Inflammatory macrophage treated with lipopolysaccharide for 1 hour (primary cell): ENCODE data around the gene AOAH.

Source experiments
- DNase-seq, 2 donors: peaks; one replicate each; pipeline ENCODE4 v3.0.0-alpha.2; 2020 to 2022

Gene AOAH

DNA sequence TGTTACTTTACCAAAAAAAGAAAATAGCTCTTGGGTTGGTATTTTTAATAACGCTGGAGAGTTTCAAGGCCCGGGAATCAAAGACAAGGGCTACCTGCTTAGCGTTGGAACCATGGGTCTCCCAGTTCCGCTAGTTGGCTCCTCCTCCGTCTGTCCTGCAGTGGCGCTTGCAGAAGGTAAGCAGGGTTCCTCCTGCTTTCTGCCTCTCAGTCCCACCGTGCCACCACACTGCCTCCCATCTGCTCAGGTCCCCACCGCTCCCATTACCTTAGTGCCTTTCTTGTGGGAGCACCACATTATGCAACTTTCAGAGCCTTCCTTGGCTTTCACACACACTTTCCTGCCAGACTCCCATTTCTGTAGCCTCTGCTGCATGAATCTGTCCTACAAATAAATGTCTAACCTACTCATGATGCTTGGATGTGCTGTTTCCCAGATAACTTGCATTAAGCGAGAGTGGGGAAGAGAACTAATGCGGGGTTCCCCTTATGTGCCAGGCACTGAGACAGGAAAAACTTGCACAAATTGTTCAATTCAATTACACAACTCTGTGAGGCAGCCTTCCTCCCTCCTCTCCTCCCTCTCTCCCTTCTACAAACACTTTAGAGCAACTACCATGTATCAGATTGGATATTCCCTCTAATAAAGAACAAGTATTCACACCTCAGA is 124.5 kb downstream of the AOAH start:
- peak; percentile 52 to 60 for DNase-seq

DNA sequence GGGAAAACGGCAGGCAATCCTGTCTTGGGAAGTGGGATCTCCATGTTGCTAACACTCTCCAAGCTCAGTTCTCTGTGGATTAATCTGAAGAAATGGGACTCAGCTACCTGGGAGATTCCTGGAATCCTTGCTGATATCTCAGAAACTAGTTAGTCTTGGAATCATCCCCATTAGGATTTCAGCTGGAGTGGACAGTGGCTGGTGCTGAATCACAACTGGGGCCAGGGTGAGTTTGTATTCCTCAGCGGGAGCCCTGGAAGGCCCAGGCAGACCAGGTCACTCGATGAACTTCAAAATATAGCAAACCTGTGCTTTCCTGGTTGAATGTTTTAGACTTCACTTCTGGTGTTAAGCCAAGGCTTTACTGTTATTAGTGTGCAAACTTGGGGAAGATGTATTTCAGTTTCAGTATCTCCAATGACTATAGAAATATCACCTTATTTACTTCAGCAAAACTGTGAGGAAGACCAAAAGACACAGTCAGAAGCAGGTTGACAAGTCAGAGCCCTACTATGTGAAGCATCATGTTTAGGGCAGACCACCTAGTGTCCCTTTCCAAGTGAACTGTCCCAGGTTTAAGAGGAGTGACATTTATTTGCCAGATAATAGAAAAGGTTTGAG is 126.1 kb downstream of the AOAH start:
- no peak for DNase-seq

DNA sequence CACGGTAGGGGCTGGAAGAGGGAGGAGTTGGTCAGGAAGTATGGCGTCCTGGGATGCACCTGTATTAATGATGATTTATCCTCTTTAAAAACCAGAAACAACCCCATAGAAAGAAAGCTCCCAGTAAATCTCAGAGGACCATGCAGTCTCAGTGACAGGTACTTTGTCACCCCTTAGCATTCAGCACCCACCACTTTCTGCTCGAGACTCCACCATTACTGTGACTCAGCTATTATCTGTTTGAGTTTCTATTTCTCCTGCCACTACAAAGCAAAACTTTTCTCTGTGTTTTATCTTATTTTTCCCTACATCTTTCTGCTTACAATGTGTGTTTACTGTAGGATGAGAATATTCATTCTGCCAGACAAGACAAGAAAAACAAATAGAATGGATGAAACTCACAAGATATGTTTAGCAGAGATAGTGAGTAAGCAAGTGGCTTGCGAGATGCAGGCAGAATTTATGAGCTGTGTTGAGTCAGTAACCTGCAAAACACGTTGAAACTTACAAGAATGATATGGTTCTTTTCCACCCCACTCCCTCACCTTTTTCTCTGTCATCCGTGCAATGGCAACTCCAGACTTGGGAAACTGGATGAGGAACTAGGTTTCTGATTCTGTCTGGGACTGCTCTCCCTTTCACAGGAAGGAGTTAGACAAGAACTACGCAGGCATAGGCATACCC is 127.1 kb downstream of the AOAH start:
- DNase-seq: no peak

DNA sequence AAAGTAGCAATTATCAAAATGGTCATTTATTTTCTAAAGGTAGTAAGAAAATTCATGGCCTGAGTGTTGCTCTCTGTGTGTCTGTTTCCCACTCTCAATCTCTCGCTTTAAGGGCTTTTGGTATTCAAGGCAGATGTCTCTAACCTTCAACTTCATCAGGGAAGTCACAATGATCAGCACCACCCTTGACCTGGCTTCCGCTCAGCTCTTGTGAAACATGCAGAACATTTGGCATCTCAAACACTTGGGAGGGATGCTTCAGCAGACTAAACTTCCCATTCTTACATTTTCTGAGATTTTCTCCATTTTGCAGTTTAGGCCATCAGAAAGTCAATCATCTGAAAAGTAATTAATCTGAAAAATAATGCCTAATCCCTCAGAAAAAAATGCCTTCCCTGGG is 129.8 kb downstream of the AOAH start:
- DNase-seq: no peak

DNA sequence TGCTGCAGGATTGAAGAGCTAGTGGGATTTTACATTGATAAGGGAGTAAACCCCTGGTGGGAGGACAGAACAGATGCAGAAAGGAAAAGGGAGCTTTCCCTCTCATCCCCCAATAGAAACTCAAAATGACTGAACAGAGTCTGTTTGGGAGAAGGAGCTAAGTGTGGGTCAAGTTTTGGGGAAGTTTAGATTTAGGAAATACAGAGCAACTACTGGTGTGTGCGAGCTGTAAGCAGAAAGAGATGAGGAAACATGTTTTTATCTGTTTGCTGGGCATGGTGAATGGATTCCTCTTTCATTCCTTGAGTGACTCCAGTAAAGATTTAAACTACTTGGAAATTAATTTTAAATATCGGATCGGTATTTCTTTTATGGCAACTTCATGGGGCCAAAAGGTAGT is 132.7 kb downstream of the AOAH start:
- peak; percentile 63 to 73 for DNase-seq

DNA sequence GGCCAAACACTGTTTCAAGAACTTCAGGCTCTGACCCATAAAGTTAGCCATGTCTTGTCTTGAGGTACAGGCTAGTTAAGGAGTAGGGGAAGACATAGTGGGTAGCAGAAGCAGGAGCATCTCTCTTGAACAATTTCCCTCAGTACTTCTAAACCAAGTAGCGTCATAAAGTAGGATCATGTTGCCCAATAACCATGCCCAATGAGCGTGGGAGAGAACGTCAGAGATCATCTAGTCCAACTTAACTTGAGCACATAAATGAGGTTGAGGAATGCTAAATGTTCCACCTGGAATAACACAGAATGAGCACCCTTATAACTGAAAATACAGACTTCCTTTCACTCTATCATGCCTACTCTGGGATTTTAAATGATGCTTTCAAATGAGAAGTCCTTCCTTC is 134.9 kb downstream of the AOAH start:
- no peak for DNase-seq

DNA sequence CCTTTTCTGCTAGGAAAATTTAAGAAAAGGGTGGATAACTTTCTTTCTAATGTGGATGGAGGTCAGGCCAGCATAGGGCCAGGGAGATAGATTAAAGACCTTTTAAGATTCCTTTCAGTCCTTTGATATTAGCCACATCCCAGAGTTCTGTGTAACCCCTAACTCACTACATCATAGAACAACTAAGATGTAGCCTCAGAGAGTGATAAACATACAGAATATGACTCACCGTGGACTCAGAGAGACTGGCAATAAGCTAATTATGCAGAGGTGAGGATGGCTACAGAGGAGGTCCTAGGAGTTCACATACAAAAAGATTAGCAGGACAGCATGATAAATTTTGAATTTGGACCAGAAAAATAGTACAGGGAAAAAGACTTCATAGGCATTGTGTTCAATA is 141.0 kb downstream of the AOAH start:
- no peak for DNase-seq

DNA sequence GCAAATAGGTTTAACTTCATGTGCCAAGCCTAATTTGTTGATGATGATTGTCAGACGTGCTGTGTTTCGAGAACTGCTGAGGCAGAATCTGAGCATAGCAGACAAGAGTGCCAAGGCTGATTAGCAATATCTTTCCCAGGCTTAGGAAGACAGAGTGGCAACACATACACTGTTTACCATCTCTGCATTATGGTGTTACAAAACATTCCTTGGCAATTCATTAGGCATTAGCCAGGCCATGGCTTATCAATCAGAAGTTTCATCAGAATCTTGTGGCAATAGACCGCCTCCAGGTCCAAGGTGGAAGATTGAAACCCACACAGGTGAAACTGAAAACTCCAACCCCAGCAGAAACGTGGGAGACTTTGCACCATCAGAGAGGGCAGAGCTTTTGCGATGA is 148.5 kb downstream of the AOAH start:
- DNase-seq: no peak

DNA sequence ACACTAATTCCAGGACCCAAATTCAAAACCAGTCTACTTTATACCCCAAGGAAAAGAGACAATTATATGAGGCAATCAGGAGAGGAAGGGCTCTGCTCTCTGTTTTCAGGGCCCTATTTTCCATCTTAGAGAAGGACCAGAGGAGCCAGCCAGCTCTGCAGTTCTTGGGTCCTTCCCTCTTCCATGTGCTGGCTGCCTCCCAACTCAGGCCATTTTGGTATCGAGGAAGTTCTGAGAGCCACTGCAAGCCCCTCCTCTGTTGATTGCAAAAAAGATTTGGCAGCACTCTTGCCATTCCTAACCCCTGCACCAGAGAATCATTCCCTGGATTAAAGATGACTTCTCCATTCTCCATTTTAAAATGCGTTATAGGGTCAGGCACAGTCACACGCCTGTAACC is 151.2 kb downstream of the AOAH start:
- no peak for DNase-seq

DNA sequence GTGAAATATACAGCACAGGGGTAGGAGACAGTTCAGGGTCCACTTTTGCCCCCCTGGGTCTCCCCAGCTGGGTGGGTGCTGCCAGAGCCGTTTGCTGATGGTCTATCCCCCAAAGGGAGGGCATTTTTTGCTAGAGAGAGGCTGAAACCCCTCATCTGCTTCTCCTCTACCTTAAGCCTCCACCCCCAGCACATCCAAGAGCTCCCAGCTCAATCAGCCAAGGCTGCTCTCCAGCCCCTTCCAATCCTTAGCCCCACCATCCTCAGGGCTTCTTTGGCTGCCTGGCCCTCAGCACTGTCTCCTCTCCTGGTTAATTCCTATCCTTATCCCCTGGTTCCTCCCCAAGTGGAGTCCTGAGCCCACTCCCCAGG is 153.1 kb downstream of the AOAH start:
- DNase-seq: no peak

DNA sequence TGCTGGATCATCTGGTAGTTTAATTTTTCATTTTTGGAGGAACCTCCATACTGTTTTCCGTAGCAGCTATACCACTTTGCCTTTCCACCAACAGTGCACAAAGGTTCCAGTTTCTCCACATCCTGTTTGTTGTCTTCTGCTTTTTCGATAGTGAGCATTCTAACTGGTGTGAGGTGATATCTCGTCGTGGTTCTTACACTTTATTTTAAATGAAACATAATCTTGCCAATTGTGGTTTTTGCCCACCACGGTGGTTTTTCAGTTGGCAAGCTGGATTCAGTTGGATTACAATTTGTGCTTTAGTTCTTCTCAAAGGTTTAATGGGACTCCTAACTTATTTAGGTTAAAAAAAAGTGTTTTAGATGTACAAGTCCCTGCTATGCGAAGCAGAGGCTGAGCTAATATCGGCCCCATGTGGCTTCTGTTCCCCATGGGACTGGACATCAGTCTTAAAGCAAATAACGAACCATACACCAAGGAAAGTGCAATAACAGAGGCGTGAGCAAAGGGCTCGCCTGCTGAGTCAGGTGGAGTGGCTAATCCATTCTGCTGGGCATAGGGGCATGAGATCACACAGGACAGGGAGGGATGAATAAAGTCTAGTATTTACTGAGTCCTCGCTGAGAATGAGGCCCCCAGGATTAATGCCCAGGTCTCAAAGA is 153.6 kb downstream of the AOAH start:
- peak; percentile 19 to 29 for DNase-seq

DNA sequence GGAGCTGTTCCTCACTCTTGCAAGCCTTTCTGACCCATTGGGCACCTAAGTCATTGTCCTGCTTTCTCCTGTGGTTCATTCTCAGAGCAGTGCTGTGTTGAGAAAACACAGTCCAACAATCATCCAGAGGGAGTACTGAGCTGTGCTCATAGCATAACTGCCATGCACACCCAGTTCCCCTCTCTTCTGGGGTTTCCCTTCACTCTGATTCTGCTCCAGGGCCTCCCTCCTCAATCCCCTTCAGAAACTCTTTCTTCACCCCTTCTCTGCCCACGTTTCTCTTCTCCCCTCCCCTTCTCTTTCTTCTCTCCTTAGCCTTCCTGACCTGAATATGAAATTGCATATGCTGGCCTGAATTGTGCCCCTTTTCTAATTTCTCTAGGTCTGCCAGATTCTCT is 155.8 kb downstream of the AOAH start:
- DNase-seq: peak; percentile 55 to 61

DNA sequence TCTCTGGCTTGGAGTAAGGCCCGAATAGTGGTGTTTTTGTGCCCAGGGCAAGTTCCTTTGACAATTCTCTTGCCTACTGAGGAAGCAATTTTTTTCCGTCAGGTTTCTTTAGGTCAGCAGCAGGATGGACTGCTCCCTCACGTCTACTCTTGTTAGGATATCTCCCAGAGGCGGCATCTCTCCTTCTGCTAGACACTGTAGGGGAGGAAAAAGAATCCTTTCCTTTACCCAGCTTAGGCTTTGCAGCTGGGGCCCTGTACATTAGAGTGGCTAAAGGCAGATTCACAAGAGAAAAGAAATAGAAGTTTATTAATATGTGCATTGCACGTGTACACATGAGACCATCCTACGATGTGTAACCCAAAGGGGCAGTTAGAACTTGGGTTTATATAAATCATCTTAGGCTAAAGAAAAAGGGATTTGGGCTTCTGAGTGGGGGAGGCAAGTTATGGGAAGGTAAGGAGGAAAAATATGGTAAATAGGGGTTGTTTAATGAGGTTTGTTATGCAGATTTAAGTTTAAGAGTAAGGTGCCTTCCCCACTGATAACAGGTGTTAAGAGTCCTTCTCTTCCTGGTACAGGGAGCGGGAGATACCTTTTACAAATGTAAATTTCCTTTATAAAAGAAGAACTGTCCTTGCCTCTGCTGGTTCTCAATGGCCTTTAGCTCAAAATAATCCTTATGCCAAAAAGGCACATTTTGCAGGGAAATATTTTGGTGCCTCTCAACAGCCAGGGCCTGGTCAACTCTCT is 156.4 kb downstream of the AOAH start:
- no peak for DNase-seq

DNA sequence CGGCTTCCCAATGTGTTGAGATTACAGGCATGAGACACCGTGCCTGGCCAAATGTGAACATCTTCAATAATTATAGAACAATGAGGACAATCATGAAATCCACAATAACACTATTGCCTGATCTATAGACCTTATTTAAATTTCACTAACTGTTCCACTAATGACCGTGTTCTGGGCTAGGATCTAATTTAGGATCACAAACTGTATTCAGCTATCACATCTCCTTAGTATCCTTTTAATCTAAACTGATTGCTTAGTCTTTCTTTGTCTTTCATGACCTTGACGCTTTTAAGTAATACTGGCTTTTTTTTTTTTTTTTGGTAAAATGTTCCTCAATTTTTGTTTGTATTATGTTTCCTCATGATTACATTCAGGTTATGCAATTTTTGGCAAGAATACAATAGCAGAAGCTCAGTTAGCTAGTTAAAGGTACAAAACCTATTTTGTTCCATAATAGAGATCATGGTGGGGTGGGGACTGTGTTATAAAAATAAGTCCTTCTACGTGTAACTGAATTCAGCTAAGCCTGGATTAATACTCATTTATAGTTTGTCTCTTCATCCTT is 158.4 kb downstream of the AOAH start:
- DNase-seq: peak; percentile 83 to 89

DNA sequence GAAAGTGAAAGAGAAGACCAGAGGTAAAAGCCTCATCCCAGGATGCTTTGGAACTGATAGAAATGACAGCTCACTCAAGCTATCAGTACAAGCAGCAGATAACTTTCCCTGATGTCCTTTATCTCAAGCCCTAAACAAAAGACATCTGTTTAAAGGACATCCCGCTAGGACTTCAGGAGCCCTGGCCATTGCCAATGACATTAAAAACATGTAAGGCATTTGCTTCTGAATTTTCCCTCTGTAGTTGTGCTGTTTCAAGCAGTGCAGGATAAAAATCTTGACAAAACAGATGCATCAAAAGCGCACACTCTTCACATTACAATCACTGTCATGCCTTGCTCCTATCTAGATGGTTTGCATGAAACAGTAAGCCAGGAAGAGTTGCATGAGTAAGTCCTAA is 159.8 kb downstream of the AOAH start:
- no peak for DNase-seq

DNA sequence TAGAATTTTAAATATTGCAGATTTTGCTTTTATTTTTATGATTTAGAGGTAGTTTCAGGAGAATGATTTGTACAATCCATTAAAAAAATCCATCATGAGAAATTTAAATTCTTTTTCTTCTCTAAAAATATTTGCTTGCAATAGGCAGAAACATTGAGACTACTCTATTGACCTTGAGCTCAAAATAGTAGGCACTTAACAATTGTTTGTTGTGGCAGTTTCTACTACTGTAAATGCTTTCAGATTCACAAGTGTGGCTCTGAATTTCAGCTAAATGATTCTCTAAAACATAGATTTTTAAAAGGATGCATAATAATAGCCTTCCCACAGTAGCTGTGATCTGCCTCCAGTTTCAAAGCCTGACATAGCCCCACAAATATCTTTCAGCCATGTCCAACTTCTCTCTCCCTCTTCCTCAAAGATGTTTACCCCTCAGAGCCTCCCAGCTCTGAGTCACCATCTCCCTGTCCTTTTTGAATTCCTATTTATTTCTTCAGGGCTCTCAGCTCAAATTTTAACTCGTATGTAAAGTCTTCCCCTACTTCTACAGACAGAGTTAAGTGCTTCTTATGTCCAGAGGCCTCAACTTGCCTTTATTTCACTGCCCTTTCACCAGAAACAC is 160.5 kb downstream of the AOAH start:
- DNase-seq: peak in 1 of 2 donors; percentile 29

DNA sequence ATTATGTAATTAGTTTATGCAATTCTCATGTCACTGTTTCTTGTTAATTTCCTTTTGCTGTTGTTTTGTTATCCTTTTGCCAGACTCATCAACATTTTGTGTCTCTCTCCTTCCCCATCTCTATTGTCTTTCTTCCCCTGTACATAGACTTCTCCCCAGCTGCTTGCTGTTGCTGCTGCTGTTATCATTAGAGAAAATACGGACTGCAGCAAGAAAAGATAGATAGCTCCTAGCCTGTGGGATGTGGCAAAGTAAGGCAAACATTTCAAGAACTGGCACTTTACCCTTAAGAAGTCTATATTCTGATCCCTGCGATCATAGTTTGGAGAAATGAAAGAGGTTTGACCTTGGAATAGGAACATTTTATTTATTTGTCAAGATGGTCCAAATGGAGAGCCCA is 162.2 kb downstream of the AOAH start:
- DNase-seq: no peak

DNA sequence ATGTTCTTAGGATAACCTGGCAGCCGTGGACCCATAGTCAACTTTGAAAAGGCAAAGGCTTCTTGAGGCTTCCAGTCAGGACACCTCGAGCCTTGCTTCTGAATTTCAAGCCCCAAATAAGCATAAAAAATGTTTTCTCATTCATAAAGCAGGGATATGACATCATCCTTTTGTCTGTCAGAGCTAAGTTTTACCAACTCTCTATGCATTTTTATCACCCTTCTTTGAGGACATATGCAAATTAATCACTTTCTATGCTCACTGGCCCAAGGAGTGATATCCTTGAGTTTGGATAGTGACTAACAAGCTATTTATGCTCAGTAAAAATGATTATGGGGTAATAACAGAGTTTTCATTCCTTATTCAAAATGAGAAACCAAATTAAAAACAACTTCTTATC is 175.3 kb downstream of the AOAH start:
- DNase-seq: no peak

DNA sequence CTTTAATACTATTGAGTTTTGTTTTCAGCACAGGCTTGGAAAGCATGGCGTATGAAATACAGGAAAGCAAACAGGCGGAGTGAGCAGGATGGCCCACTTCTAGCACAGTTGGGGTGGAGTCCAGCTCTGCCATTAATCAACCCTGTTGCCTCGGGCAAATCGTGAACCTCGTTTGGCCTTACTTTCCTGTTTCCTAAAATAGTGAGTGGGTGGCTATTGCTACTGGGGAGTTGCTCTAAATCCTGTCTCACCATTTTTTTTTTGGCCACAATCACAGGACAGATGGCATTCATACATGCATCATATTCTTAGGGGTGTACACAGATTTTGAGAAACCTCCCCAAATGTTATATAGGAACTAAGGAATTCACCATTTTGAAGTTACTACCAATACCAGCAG is 176.9 kb downstream of the AOAH start:
- no peak for DNase-seq

DNA sequence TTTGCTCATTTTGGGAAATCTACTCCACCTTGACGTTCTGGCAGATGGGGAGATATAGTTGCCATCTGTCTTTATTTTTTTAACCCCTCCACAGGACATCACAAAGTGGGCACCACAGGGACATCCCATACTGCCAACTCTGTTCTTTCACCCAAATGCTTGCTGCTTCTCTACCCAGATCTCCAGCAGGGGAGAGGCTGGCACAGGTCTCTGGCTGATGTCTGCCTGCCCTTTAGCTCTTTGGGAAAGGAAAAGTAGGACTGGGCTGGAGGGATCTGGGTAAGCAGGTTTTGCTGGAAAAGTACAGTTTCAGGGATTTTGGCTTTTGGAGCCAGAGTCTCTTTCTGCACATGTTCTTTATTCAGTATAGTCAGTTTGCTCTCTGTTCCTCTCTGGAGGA is 178.0 kb downstream of the AOAH start:
- DNase-seq: no peak

DNA sequence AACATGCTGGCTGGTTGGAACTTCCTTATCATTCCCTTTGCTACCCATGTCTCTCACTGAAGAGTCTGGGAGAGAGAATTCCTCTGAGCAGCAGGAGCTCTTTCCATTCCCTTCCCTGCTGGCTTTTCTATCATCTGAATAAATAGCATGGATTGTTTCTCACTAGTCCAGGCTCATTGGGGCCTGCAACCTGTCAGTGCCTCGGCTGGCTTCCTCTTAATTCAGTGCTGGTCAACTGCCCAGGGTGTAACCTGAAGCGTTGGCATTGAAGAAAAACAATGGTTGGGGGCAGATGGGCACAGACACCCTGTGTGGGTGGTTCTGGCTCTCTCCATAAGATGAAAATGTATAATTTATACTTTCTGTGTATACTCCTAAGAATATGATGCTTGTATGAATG is 179.0 kb downstream of the AOAH start:
- no peak for DNase-seq

DNA sequence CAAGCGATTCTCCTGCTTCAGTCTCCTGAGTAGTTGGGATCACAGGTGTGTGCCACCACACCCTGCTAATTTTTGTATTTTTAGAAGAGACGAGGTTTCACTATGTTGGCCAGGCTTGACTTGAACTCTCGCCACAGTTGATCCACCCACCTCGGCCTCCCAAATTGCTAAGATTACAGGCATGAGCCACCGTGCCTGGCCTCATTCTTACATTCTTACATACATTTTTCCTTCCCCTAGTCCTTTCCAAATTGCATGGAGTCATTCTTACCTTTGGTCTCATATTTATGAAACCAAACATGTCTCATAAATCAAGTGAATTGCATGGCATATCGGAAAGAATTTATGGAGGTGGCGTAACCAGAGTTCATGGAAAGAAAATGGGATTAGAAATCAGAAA is 186.2 kb downstream of the AOAH start:
- DNase-seq: no peak
